Osteocyte (in vitro differentiated cells): Measurements from ENCODE around the gene MSLN. TPM values are rescaled to one million over a fixed set of nuclear protein-coding genes. Genes with fewer than 3 reads are reported as not detected.

Experiments
- DNase-seq: peaks from one replicate; pipeline ENCODE4 v3.0.0; 2021; ENCODE audit warnings: mixed read lengths; ENCODE audit not compliant: unreplicated experiment; ENCODE audit errors: extremely low spot score
- H3K27ac Mint-ChIP-seq: one replicate; pipeline ENCODE4 v1.8.0; 2021; ENCODE audit warnings: mild to moderate bottlenecking, mixed read lengths; ENCODE audit not compliant: unreplicated experiment
- H3K27me3 Mint-ChIP-seq: one replicate; pipeline ENCODE4 v1.8.0; 2021; ENCODE audit warnings: mixed read lengths; ENCODE audit not compliant: unreplicated experiment
- H3K36me3 Mint-ChIP-seq: one replicate; pipeline ENCODE4 v1.8.0; 2021; ENCODE audit warnings: mixed read lengths; ENCODE audit not compliant: unreplicated experiment
- H3K4me1 Mint-ChIP-seq: one replicate; pipeline ENCODE4 v1.8.0; 2021; ENCODE audit warnings: mixed read lengths; ENCODE audit not compliant: unreplicated experiment
- H3K4me3 Mint-ChIP-seq: one replicate; pipeline ENCODE4 v1.8.0; 2021; ENCODE audit warnings: mild to moderate bottlenecking, moderate library complexity, mixed read lengths; ENCODE audit not compliant: unreplicated experiment
- H3K9me3 Mint-ChIP-seq: one replicate; pipeline ENCODE4 v1.8.0; 2021; ENCODE audit warnings: mixed read lengths; ENCODE audit not compliant: unreplicated experiment
- total RNA-seq: library from RNA; stranded (reverse); gene quantifications from 2 replicates; pipeline ENCODE4 v1.2.1, GENCODE V29; 2021
- TF ChIP-seq, protein P1 (sequence below): fragments of 200-600 bp; sonication (generic); IDR thresholded peaks from 2 replicates; pipeline ENCODE4 v1.5.0; 2021; ENCODE audit warnings: antibody characterized with exemption, mild to moderate bottlenecking, moderate library complexity

Gene MSLN
- total RNA-seq, 1 donor from 2014 or later, result 0.19 TPM

GRCh38 chr16:762595-763268, 2.2 kb downstream of the MSLN start:
- TF ChIP-seq, protein P1, sequence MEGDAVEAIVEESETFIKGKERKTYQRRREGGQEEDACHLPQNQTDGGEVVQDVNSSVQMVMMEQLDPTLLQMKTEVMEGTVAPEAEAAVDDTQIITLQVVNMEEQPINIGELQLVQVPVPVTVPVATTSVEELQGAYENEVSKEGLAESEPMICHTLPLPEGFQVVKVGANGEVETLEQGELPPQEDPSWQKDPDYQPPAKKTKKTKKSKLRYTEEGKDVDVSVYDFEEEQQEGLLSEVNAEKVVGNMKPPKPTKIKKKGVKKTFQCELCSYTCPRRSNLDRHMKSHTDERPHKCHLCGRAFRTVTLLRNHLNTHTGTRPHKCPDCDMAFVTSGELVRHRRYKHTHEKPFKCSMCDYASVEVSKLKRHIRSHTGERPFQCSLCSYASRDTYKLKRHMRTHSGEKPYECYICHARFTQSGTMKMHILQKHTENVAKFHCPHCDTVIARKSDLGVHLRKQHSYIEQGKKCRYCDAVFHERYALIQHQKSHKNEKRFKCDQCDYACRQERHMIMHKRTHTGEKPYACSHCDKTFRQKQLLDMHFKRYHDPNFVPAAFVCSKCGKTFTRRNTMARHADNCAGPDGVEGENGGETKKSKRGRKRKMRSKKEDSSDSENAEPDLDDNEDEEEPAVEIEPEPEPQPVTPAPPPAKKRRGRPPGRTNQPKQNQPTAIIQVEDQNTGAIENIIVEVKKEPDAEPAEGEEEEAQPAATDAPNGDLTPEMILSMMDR, result no peak
- H3K4me3 Mint-ChIP-seq, result no peak overlapping the region
- H3K36me3 Mint-ChIP-seq, result no peaks in the 10 kb centered on the region
- H3K27ac Mint-ChIP-seq, result no peak overlapping the region
- no peaks in the 10 kb centered on the region for H3K27me3 Mint-ChIP-seq
- no peak for DNase-seq
- H3K9me3 Mint-ChIP-seq, result no peaks in the 10 kb centered on the region
- peaks cover 2% of the 10 kb centered on the region for H3K4me1 Mint-ChIP-seq

GRCh38 chr16:763369-764183, 3.0 kb downstream of the MSLN start:
- TF ChIP-seq, protein P1, result no peak
- no peaks in the 10 kb centered on the region for H3K9me3 Mint-ChIP-seq
- no peak overlapping the region for H3K4me3 Mint-ChIP-seq
- H3K27ac Mint-ChIP-seq, result no peak overlapping the region
- H3K4me1 Mint-ChIP-seq, result peaks cover 2% of the 10 kb centered on the region
- DNase-seq, result no peak
- no peaks in the 10 kb centered on the region for H3K36me3 Mint-ChIP-seq
- no peaks in the 10 kb centered on the region for H3K27me3 Mint-ChIP-seq

DNA sequence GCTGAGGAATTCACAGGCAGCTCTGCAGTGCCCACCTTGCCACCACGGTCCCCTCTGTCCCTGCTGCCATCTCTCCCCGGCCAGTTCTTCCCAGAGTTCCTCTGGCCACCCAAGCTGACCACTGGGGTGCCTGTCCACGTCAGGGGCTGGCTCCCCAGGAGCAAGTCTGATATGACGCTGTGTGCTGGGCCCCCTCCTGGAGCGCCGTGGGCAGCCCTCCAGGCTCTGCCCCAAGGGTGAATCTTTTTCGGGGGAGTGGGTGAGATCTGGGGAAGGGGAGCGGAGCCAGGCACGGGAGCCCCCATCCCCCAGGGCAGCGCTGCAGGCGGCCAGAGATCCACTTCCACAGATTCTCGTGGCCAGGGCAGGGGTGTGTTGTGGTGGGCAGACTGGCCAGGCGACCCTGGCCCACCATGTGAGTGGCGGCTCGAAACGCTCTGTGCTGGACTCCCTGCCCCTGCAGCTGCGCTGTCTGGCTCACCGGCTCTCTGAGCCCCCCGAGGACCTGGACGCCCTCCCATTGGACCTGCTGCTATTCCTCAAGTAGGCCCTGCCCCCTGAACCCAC, 3.7 kb downstream of the MSLN start:
- Mint-ChIP-seq H3K4me1 (peaks cover 2% of the 10 kb centered on the region), H3K27me3 (no peaks in the 10 kb centered on the region), H3K27ac (no peak overlapping the region), H3K36me3 (no peaks in the 10 kb centered on the region), H3K4me3 (no peak overlapping the region), H3K9me3 (no peaks in the 10 kb centered on the region)
- TF ChIP-seq, protein P1, result no peak
- no peak for DNase-seq

GRCh38 chr16:764848-765487, 4.4 kb downstream of the MSLN start:
- Mint-ChIP-seq H3K27ac (no peak overlapping the region), H3K36me3 (no peaks in the 10 kb centered on the region), H3K4me1 (no peaks in the 10 kb centered on the region), H3K9me3 (no peaks in the 10 kb centered on the region), H3K27me3 (no peaks in the 10 kb centered on the region), H3K4me3 (no peak overlapping the region)
- peak; percentile 84 for DNase-seq
- TF ChIP-seq, protein P1, result no peak
